ENCODE data around the gene ABCG2.
A peak's percentile ranks its signal among the peaks of the same experiment; 100 is the strongest.
"Not testable (repeated sequence)": the region's sequence is repeated elsewhere in the genome, so short reads cannot be mapped to it uniquely, and the experiment has no call there.

ABCG2 gene

DNA sequence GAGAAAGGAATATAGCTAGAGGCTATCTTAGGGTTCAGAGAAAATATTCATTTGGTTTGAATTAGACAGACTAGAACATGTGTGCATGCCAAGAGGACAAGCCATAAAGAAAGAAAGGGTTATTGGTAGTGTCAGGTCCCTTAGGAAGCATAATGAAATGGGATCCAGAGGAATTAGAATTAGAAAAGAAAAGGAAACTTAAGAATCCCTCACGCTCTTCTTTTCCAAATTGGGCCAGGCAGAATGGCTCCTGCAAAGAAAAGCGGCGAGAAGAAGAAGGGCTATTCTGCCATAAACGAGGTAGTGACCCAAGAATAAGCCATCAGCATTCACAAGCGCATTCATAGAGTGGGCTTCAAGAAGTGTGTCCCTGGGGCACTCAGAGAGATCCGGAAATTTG lies 4.9 kb upstream of the ABCG2 start:
- no peak for DNase-seq

DNA sequence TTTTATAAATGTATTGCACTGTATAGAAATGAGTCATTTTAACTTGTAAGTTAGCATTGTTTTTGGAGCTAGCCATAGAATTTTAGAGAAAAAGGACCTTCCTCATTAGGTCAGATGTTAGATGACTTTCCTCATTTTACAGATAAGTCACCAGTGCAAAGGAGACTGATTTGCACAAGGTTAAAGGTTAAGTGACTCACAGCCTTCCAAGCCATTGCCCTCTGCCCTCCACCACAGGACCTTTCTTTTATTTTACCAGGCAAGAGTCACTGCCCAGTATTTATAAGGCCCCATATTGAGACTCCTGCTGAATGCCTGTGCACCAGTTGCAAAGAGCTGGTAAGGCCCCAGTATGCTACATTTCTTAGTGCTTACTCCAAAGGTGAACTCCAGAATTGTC lies 4.2 kb upstream of the ABCG2 start:
- no peak for DNase-seq

DNA sequence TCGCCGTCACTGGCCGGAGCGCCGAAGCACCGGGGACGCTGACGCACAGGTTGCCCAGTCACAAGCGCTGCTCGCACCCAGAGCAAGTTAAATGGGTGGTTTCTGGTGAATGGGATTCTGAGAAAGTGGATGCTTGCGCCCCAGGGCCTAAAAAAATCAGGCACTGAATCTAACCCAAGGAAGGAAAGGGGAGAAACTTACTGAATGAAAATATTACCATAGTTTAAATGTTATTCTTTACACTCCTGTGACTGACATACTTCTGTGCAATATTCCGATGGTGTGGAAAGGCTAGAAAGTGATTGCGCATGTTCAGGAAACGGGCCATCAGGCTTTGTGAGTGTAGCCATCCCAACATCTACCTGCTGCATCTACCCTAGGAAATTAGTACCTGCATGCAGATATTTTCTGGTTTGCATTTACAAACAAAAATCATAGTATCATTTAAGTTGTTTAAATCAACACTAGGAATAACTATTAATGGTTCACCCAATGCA lies 838 bp upstream of the ABCG2 start:
- no peak for DNase-seq

DNA sequence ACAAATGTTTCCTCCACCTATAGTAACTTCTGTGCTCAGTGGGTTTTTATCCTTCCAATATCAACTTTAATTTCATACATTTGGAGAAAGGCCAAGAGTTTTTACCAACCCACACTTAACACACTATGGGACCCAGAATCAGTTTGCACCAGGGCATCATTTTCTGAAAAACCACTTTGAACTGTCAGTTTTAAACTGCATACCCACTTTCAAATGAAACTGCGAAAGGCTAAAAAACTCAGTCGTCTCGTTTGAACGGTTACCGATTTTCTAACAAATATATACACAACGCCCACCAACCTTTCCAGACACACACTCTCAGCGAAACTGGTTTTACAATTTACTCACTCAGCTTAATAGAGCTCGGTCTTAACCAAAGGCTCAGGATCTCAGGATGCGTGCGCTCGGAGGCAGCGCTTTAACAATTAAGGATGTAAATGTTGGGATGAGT lies 376 bp downstream of the ABCG2 start:
- DNase-seq: no peak

DNA sequence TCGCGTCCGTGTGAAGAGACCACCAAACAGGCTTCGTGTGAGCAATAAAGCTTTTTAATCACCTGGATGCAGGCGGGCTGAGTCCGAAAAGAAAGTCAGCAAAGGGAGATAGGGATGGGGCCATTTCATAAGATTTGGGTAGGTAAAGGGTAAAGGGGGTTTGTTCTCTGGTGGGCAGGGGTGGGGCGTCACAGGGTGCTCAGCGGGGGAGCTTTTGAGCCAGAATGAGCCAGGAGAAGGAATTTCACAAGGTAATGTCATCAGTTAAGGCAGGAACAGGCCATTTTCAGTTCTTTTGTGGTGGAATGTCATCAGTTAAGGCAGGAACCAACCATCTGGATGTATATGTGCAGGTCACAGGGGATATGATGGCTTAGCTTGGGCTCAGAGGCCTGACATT lies 6.1 kb downstream of the ABCG2 start:
- DNase-seq: not testable (repeated sequence)

DNA sequence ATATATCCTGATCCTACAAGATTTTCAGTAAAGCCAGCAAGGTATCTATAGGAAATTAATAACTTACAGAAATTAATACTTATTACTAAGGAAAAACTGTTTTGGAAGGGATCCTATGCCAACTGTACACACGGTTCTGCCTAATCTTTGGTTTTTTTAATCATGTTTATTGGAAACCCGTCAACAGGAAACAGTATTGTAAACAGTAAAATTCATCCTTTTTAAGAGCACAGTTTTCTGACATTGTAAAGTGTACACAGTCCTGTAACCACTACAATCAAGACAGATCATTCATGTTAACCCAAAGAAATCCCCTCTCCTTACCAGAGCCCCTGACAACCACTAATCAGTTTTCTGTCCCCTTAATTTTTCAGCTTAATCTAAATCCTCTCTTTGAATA lies 9.9 kb downstream of the ABCG2 start:
- no peak for DNase-seq

DNA sequence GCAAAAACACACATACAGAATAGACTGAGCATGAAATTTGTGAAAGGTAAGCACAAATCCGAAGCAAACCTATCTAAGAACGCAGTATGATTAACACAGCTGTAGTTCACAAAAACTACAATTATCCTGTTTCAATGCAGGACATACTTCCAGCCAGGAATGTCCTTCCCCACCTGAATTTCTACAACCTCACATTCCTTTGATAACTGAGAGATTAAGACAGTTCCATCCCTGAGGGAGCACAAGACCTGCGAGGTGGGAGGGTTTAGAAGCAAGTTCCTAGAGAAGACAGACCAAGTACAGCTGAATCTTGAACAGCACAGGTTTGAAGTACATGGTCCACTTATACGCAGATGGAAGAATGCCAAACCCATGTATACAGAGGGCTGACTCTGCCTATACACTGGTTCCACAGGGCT lies 10.6 kb downstream of the ABCG2 start:
- no peak for DNase-seq

DNA sequence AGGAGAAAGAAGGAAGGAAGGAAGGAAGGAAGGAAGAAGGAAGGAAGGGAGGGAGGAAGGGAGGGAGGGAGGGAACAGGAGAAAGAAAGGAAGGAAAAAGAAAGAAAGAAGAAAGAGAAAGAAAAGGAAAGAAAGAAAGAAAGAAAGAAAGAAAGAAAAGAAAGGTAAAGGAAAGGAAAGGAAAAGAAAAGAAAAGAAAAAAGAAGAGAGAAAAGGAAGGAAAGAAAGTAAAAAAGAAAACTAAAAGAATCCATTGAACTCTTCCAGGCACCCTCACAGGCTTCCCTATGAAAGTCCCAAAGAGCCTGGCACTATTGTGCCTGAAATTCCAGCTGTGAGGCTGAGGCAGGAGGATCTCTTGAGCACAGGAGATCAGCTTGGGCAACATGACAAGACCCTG lies 11.5 kb downstream of the ABCG2 start:
- no peak for DNase-seq

DNA sequence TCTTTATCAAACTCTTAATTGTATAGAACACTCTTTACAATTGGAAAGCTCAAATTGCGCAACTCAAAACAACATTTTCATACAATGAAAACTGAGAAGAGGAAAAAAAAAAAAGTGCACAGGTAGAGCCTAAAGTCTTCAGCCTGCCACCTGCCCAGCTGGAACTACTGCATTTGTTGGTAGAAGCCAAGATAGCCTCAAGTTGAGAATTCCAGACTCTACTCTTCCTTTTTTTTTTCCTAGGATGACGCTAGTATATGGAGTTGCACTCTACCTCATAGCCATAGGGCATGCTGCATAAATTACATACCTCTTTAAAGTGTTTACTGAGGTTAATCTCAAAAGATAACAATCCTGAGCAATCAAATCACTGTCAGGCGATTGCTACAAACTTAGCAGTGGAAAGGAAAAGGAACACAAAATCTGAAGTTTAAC lies 13.6 kb downstream of the ABCG2 start:
- DNase-seq: no peak

DNA sequence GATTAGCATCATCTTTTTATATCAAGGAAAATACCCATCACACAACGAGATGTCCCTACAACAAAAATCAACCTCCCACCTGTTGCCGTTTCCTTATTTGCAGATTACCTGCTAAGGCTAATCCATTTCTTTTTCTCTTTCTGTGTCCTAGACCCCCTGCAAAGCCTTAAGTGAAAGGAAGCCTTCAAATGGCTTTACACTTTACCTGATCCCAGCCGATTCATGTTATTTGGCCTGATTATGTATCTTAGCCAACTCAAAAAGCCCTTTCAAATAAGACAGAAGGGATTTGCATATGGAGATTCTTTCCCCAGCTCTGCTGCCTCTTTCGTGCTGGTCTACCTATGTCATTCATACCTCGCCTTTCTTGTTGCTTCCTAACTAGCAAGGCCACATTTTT lies 14.4 kb downstream of the ABCG2 start:
- no peak for DNase-seq

DNA sequence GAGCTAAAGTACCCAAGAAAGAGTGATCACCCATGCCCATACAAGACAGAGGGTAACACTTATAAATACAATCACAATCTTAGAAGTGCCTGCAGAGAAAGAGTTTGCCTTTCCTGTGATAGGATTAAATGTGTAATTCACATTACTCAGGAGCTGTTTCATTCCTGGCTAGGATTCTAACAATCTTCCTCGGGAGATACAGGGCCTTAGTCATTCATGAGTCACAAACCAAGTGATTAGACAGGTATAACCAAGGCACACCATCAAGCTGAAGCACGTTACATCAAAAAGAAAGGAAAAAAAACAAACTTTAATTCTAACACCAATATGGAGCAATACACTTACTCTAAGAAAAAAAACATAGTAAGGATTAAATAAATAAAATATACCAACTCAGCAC lies 14.9 kb downstream of the ABCG2 start:
- DNase-seq: peak; percentile 68

DNA sequence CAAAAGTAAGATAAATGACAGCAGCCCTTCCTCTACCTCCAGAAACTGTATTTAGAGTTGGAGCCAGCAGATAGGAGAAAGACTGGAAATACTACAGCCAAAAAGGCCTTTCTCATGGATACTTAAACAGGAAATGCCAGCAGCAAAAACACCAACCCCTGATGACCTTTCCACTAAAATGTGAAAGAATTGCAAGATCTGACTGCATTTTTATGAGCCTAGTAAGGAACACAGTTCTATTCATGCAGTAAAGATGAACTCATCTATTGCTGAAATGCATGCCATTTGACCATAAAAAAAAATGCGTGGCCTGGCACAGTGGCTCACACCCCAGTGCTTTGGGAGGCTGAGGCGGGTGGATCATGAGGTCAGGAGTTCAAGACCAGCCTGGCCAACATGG lies 19.9 kb downstream of the ABCG2 start:
- DNase-seq: peak; percentile 75

DNA sequence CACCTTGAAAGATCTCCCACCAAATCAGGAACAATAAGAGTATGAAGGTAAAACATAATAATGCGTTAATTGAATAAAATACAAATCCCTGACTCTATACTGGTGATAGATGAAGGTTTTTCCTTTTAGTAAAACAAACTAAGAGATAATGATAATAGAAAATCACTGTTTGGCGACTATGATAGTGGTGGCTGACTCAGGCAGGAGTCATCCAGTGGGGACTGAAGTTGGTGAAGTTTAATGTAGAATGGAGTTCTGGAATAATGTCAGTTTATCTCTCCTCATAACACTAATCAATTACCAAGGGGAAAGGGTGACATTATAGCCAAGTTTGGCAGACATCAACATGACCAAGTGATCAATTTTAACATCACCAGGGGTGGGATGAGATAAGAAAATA lies 21.3 kb downstream of the ABCG2 start:
- DNase-seq: peak; percentile 39

DNA sequence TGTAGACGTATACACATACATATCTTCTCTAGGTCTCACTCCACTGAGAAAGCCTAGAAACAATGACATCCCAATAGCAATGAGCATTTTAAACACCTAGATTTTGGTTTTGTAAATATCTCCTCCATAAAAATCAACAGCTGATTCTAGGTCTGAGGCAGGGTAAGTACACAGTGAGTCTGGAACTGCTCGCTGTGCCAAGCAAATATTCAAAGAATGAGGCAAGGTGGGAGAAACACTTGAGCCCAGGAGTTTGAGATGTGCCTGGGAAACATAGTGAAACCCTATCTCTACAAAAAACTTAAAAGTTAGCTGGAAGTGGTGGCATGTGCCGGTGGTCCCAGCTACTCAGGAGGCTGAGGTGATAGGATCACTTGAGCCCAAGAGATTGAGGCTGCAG lies 22.2 kb downstream of the ABCG2 start:
- DNase-seq: no peak

DNA sequence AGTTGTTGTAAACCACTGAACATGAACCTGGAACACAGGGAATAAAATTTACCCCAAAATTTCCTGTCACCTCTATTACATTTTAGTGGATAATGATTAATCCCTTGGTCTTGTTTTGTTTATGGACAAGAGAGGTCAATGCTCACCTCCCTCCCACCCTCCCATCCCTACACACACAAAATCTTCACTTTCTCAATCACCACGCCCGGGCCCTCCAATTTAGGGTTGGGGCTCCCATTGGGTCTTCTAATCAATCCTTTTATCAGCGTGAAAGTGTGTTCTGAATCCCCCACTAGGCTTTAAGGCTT lies 23.1 kb downstream of the ABCG2 start:
- DNase-seq: no peak

DNA sequence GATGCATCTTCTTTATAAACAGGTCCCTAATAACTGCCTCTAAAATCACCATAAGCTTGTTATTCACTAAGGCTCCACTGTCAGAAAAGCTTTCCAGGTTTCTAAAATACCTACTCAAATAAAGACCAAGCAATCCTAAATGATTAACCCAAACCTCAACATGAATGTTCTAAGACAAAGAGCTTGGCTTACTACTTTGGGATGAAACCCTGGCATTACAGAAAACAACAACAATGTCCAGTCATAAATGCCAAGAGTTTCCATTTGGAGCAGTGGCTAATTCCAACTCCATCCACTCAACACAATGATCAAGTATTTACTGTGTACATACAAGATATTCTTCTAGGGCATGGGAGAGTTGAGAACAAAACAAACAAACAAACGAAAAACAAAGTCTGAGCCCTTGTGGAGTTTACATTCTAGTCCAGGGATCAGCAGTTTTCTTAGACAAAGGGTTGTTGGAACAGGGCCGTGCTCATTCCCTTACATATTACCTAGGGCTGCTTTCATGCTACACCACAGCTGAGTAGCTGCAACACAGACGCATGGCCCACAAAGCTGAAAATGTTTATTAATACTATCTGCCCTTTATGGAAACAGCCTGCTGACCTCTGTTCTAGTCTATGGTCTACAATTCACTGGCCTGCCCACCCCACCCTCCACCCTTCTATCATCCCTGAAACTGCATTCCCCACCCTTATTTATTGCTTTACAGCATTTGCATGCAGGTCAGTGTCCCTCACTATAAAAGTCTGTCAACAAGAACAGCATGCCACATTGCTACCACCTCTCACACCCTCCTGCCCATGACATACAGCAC lies 23.7 kb downstream of the ABCG2 start:
- DNase-seq: no peak

DNA sequence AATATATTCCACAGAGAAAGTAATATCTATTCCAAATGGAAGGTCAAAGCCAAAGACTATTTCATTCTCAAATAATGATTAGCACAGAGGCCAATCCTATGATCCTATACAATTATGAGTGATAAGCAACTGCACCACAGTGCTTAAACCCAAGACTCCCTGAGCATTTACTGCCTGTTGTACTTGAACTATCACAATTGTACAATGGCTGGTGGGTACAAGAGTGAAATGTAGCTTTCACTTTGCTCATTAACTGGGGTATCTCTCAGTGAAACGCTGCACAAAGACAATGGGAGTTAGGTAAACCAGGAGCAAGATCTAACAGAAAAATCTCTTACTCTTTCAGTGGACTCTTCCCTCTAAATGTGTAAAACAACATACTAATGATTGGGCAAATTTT lies 24.3 kb downstream of the ABCG2 start:
- no peak for DNase-seq

DNA sequence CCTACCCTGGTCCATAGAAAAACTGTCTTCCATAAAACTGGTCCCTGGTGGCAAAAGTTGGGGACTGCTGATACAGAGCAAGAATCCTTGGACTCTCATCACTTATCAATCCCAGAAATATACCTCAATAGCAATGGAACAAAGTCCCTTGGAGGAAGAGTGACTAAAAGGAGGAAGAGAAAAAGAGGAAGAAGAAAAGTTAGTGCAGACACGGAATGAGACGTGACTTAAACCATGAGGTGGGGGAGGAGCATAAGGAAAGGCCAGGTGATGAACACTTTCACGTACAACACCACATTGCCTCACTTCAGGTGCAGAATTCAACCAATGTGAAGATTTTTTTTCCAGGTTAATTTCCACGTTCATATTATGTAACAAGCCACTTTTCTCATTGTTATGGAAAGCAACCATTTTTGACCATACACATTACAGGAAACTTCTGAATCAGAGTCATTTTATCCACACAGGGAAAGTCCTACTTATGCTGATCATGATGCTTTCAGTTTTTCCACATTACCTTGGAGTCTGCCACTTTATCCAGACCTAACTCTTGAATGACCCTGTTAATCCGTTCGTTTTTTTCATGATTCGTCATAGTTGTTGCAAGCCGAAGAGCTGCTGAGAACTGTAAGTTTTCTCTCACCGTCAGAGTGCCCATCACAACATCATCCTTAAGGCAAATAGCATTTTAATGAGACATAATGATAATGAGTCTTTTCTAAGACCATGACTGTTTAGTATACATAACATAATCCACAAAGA lies 27.7 kb downstream of the ABCG2 start:
- DNase-seq: no peak

DNA sequence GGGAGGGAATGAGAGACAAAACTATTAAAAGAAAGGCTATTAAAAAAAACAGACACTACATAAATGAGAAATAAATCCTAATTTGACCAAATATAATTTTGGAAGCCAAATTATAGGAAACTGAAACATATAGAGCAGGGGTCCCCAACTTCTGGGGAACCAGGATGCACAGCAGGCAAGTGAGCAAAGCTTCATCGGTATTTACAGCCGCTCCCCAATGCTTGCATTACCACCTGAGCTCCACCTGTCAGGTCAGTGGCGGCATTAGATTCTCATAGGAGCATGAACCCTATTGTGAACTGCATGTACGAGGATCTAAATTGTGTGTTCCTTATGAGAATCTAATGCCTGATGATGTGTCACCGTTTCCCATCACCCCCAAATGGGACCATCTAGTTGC lies 28.4 kb downstream of the ABCG2 start:
- DNase-seq: no peak

DNA sequence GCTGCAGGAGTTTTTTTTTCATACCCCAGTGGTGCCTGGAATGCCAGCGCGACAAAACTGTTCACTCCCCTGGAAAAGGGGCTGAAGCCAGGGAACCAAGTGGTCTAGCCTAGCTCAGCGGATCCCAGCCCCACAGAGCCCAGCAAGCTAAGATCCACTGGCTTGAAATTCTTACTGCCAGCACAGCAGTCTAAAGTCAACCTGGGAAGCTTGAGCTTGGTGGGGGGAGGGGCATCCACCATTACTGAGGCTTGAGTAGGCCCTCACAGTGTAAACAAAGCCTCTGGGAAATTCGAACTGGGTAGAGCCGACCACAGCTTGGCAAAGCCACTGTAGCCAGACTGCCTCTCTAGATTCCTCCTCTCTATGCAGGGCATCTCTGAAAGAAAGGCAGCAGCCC lies 36.2 kb downstream of the ABCG2 start:
- not testable (repeated sequence) for DNase-seq

DNA sequence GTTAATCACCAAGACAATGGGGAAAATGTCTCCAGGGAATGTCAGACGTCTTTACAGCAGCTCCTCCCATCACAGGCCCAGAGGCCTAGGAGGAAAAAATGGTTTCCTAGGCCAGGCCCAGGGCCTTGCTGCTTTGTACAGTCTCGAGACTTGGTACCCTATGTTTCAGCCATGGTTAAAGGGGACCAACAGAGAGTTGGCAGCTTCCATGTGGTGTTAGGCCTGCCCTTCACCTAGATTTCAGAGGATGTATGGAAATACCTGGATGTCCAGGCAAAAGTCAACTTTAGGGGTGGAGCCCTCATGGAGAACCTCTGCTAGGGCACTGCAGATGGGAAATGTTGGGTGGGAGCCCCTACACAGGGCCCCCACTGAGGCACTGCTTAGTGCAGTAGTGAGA lies 38.5 kb downstream of the ABCG2 start:
- no peak for DNase-seq

DNA sequence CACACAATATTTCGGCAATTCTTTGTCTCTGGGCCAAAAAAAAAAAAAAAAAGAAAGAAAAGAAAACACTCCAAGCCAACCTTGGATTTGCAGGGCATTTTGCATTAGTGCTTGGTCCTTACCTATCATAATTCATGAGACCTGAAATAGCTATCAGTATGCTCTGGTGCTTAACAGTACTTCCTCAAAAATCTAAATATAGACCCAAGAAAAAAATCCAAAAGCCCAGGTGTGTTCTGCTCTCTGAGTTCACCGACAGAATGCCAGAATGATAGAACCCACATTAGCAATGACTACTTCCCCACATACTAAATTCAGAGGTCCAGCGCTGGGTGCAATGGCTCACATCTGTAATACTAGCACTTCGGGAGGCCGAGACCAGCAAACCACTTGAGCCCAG lies 42.9 kb downstream of the ABCG2 start:
- DNase-seq: no peak

DNA sequence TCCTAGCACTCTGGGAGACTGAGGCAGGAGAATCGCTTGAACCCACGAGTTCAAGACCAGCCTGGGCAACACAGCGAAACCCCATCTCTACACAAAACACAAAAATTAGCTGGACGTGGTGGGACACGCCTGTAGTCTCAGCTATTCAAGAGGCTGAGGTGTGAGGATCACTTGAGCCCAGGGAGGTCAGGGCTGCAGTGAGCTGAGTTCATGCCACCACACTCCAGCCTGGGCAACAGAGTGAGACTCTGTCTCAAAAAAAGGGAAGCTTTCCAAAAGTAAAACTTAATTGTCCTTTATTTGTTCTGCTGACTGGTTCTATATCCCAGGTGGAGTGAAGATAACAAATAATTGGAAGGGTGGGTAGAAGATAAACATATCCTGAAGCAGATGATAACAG lies 45.6 kb downstream of the ABCG2 start:
- DNase-seq: no peak

DNA sequence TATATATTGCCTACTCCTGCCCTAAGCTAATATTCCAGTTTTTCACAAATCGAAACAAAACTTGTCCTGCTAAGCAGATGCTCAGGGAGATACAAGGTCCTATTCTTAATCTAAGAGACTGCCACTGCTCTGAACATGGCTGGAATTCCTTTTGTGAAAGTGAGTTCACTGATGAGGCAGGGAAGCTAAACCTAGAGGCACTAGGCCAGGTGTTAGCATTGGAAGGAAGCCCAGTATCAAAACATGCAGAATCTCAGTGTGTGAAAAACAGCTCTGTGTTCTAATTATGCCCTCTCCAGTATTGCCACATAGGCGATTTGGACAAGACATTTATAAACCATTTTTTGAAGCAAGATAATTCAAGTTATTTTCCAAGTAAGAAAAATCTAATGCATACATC lies 47.6 kb downstream of the ABCG2 start:
- no peak for DNase-seq
